Fibroblast of peridontal ligament (primary cell): ENCODE data around the gene PTGER2.

Source experiments
- DNase-seq: peaks from one replicate; pipeline ENCODE4 v3.0.0-alpha.2; 2010; ENCODE audit errors: extremely low read depth

The PTGER2 gene

DNA sequence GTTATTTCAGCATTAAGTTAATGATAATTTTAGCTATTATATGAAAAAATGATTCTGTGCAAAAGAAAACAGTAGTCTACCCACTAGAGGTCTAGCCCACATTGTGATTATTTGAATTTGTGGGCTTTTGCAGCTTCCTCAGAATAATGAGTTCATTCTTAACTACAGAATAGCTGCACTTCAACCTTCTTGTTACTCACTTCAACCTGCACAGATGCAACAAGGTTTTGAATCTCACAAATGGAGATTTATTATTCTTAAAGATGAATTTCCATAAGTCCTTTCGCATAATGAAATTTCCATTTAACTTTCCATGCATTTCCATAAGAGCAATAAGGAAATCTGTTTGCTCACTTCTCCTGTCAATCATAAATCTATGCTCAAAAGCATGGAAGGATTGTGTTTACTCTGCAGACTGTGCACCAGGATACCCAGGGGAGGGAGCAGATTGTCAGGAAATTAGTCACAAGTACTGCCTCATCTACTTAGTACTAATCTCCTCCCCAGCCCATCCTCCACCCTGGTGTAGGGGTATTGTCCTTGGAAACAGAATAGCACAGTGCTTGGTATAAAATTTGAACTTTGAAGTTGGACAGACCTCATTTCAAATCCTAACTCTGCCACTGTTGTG, 24.1 kb downstream of the PTGER2 start:
- peak; percentile 55 for DNase-seq

DNA sequence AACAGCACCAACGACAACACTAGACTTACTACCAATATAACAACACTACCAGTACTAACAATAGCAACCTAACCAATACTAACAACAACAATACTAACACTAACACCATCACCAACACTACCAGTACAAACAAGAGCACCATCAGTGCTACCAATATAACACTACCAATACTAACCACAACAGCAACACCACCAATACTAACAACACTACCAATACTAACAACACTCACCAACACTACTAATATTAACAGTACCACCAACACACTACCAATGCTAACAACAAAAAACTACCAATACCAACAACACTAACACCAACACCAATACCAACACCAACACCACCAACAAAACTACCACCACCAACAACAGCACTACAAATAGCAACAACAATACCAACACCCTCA, 25.1 kb downstream of the PTGER2 start:
- DNase-seq: no peak

DNA sequence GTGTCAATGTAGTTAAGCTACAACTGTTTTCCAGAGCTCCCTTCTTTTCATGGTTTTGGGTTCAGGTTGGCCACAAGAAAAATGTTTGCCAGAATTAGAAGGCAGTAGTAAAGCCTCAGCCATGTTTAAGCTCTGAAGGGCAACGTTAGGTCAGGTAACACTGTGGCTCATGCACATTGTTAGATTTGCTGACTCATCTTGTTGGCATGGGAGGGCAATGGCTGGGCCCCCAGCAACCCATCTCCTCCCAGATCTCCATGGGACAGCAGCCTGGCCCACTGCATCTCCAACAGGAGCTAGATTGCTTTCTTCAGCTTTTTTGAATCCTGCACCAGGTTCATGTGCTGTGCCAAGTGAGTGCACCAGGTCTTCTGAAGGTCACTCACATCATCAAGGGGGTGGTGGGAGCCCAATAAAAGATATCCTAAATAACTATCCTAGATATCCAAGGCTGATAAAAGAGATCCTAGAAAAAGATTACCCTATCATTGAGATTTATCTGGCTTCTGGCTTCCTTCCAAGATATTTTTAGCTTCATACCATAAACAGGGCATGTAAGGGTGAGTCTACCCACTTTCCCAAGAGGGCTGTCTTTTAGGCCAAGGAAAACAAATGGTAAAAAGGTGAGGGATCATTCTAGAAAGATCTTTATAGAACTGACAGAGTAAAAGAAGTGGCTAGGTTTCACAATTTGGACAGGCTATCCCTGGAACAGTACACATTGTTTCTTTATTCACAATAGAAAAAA, 28.9 kb downstream of the PTGER2 start:
- DNase-seq: peak; percentile 49

DNA sequence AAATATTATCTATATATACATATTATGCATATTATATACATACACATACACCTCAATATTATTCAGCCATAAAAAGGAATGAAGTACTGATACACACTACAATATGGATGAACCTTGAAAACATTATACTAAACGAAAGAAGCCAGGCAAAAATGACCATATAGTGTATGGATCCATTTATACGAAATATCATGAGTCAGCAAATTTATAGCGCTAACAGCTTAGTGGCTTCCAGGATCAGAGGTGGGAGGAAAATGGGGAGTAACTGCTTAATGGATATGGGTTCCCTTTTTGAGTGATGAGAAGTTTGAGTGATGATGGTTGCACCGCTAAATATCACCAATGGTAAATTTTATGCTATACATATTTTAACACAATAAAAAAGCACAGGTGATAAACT, 32.7 kb downstream of the PTGER2 start:
- DNase-seq: no peak

DNA sequence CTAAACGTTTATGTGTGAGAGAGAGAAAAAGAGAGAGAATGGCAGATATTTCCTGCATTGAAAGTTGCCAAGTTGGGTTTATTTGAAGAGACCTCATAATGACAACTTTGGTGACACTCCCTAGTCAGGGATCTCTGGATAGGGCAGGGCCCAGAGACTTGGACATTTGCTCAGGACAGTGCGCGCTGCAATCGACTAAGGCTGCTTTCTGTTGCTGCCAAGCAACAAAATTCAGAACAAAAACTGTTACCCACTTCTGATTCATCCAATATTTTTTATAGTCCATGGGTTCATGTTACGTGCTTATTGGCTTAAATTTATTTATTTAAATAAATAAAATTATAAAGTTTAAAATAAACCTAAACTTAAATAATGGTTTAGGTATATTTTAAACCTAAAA, 34.2 kb downstream of the PTGER2 start:
- DNase-seq: no peak

DNA sequence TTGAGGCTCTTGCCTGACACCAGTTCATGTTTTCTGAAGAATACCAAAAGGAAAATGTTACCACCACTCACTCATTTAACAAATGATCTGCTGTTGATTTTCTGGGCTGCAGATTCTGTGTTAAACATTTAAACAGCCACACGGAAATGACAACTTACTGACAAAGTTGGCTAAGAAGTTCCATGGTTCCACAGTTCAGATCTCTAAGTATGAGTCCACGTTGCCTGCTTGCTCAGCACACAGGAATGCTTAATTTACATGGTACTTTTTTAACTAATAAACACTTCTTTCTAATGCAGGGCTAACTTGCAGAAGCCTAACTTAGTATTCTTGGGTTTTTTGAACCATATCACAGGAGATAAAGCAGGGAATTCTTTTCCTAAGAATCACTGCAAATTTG, 34.7 kb downstream of the PTGER2 start:
- peak; percentile 63 for DNase-seq

DNA sequence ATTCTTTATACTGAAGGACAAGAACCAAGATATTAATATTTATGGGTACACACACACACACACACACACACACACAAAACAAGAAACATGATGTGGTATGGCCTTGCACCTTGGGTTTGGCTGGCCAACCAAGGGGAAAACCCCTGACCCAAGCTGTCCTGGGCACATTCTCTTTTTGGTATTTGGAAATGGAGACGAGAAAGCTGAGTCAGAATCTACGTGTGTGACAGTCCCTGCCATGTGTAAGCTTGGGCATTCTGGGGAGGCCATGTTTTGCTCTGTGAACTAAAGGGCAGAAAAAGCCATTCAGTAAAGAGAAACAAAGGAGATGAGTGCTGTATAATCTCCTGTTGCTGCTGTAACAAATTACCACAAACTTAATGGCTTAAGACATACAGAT, 35.6 kb downstream of the PTGER2 start:
- no peak for DNase-seq

DNA sequence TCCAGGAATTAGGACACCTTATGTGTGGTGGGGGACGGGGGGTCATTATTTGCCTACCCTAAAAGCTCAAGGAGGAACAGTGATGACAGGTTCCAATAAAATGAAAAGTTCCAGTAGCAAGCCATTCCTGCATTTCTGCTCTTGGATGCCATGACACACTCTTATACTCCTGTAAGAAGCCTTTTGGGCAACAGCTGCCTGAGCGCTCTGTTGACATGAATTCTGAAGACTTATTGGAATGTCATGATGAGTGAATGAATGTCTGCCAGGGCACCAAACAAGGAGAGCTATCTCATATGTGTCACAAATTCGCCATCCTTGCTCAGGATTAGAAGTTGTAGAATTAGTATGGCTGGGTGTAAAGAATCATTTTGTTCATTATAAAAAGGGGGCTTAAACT, 36.3 kb downstream of the PTGER2 start:
- DNase-seq: no peak

DNA sequence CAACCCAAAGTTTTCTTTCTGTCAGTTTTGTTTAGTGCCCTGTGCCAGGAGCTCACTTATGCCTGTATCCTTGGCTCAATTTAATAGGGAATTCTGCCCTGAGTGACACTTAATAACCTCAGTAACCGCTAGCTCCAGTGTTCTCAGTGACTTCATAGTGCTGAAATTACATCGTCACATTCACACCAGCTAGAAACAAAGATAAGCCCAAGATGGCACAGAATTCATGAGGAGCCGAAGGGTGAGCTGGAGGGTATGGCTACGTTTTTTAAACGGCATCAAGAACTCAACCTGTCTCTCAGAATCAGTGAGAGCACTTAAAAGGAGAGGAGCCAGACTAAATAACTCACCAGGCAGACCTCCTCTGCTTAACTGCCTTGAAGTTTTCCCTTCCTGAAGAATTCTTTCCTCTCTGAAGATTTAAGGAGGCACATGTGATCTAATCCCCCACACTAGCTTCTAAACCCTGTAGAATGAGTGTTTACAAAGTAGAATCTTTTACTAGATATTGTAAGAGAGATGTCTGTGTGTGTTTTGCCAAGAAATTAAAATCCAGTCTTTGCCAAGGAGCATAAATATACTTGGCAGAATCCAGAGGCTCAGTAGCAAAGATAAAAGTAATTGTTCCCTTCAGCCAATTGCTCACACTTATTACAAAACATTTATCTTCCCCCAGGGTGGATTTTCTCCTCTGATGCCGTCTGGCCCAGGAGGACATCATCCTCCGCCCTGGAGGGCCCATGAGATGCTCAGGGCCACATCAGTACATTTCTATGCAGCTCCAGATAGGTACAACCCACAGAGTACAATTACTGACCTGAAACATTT, 37.3 kb downstream of the PTGER2 start:
- peak; percentile 70 for DNase-seq

DNA sequence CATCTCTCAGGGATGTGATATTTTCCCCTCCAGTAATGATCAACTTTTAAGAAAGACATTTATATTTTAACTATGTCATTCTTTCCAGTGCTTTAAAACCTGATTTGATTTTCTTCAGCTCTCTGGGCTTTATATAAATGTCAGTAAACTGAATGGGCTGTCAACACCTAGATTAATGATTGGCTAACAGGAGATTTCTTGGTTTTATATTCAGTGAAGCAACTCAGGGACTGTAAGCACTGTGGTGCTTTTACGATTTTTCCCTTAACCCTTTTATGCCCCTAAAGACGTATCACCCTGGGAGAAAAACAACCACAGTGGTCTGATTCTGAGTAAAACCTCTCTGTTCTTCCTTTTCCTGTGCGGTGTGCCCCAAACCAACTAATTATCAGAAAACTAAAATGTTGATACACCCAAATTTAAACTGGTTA, 38.0 kb downstream of the PTGER2 start:
- DNase-seq: no peak

DNA sequence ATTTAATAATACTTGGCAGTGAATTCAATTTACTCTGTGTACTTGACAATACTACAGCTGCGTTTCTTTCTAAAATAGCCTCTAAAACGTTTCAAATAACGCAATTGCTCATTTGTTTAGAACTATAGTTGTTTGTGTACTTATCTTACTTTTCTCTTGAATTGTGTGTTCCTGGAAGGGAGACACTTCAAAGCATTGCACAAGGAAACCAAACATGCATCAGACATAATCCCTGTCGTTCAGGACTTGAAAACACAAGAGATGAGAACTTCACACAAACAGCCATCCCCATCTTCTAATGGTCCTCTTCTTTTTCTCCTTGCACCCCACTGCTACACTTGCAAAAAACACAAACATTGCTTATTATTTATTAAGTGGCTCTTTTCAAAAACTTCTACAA, 38.5 kb downstream of the PTGER2 start:
- DNase-seq: no peak

DNA sequence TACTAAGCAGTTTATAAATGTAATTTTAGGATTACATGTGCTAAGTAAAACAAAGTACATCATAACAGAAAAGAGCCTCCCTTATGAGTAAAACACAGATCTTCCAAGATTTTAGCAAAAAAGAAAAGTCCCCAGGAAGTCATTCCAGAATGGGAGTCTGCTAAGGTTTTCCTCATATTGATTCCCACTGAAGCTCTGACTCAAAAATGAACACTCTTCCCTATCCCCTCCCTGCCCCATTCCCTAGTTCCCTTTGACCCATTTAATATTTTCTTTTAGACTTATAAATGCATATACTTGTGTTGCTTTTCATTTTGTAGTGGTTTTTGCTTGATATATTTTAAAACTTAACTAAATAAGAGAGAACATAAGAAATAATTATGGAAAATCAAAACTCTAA, 40.1 kb downstream of the PTGER2 start:
- DNase-seq: peak; percentile 42

DNA sequence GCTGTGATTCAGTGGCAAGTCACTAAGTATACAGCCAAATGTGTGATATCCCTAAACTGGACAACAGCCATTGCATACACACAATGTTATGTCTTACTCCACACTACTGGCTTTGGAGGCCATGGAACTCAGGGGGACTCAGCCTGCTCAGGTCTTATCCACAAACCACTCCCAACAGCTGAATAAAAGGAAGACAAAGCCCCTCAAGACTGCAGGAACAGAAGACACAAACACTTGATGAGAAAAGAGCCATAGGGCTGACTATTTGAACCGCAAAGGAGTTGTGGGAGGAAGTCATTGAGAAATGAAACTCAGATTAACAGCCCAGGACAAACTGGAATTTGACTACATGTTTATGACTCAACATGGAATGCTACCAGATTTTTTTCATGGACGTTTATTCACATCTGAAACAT, 40.9 kb downstream of the PTGER2 start:
- peak; percentile 97 for DNase-seq

DNA sequence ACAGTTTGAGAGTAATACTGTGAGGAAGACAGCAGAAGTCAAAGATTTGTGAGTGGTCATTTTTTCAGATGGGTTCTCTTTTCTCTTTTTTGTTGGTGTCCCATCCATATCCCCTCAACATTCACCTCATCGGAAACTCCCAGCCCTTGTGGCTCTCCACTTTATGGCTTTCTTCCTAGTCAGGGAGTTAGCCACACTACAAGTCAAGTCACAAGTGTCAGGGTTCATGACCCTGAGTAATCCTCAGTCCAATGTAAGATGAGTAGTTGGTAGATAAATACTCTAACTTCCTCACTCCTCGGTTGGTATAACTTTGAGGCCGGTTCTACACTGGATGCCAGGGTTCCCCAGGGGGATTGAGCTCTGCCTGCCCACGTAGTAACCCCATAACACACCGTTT, 41.4 kb downstream of the PTGER2 start:
- no peak for DNase-seq

DNA sequence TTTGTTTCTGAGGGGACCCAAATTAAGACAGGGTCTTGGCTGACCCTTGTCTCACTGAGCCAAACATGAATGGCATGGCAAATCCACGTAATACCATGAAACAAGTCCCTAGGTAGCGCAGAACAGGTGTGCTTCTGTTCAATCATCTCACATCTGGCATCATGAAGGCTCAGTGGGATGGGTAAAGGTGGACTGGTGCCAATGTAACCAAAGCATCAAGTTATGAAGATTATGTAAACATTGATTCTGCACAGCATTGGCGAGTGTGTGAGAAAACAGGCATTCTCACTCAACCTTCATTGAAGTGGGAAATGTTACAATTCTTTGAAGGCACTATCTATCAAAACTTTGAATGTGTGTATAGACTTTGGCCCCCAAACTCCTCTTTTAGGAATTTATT, 41.9 kb downstream of the PTGER2 start:
- no peak for DNase-seq

DNA sequence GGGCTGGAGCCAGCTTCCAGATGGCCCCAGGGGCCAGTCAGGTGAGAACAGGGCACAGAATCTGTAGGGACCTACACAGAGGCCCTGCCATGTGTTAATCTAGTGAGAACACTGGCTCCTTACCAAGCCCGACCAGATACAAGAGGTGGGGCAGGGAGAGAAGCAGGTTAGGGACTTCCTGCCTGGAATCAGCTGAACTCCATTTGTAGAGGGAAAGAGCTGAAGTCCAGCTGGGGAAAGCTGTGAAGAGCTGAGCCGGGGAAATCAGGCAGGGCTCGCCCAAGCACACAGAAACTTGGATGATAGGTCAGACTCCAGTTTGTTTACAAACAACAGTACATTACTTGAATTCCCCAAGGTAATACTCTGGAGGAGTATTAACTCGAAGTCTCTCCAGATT, 46.7 kb downstream of the PTGER2 start:
- no peak for DNase-seq

DNA sequence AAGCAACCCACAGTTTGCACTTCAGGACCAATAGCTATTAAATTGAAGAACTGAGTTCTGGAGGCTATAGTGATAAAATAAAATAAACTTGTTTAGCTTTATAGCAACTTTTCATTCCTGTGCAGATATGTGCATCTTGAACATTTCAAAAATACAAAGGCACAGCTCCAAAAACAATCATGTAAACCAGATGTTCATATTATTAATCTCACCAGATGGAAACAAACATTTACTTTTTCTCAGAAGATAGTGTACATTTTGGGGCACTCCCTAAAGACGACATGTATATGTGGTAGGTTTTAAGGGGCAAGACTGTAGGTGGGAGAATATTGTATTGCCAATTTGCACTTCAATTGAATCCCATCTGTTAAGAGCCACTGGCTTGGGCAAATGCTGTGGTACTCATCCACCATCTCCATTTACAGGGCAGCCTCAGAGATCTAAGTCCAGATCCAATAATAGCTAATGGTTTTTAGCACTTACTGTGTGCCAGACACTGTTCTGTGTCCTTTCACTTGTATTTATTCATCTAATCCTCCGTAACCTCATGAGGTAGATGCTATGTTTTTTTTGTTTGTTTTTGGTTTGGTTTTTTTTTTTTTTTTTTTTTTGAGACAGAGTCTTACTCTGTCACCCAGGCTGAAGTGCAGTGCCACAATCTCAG, 49.1 kb downstream of the PTGER2 start:
- DNase-seq: peak; percentile 46

DNA sequence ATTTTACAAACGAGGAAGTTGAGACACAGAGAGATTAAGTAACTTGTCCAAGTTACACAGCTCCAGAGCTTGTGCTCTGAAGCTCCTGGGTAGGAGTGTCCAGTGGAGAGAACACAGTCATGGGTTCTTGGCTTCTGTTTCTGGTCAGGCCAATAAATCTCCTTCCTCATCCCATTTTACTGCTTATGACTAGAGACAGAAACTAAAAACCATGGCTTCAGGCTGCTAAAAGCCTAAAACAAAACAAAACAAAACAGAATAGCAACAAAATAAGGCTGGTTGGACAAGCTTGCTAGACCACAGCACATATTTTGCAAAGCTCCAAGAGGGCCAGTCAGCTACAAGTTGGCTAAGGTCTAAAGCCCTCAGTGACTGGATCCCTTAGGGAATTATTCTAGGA, 49.8 kb downstream of the PTGER2 start:
- no peak for DNase-seq

DNA sequence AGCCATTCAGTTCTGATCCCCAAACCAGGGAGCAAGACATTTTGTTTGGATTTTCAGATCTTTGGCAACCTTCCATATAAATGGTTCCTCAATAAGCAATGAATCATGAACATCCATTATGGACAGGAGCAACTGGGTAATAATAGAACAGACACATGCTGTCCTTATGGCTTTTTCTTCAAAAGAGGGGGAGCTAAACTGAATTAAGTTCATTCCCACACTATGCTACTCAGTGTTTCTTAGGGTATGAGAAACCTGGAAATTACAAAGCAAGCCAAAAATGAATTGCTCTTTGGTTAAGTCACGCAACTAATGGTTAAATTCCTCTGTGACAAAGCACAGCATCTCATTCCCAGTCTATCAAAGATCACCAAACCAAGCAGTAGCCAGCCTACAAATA, 51.0 kb downstream of the PTGER2 start:
- peak; percentile 76 for DNase-seq

DNA sequence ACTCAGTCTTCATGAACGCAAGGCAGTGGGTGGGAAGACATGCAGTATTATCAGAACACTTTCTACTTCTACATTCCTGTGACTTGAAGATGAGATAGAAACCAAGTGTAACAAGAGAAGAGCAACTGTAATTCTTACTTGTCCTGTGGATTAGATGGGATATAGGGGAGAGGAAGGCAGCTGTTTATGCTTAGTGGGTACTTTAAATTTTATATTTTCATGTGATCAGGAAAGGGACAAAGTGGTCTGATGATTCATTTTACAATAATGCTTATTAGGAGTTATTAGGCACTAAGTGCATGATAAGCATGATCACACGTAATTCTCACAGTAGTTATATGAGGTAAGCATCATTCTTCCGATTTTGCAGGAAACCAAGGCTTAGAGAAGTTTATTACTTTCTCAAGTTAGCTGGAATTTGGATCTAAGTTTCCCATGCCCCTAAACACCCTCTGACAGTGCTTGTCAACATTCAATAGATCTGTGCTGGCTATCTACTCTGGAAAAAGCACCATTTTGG, 52.7 kb downstream of the PTGER2 start:
- no peak for DNase-seq

DNA sequence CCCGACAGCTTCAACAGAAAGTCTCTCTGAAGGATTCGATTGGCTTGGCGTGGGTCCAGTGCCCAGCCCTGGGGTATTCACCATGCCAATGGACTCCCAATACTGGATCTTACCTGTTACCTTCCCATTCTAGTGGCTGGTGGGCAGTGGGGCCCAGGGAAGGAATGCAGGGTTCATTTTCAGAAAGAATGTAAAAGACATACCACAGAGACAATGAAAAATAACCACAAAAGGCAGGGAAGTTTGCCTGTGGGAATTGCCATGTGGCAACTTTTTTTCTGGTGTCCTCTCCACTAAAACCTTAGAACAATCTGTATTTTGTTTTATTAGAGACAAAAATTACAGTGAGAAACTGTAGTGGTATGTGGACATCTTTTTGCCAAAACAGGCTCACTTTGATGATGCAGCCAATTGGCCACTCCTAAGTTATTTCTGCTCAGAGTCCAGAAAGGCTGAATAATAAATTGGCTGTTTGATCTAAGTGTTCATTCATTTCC, 55.2 kb downstream of the PTGER2 start:
- peak; percentile 86 for DNase-seq

DNA sequence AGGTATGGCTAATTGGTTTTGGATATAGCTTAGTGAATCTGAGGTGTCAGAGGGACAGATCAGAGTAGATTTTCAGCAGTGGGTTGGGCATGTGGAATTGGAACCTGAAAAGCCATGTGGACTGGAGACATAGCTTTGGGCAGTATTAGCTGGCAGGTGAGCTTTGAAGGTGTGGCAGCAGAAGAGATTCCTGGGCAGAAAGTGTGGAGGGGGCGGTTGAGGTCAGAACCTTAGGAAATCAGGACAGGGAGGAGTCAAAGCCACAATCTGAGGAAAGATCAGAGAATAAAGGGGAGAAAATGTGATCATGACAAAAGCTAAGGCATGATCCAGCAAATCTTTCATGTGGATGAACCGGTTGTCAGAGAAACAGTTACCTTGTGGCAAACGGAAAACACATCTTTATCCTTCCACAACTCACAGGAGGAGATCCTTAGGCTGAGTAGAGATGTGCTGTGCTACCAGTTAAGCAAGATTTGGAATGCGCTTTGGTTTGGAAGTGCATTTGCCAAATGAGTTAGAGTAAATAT, 56.4 kb downstream of the PTGER2 start:
- no peak for DNase-seq
